Smooth muscle cell (in vitro differentiated cells): Measurements from ENCODE around the gene EFS. TPM values are rescaled to one million over a fixed set of nuclear protein-coding genes. Genes with fewer than 3 reads are reported as not detected.
A peak's percentile ranks its signal among the peaks of the same experiment; 100 is the strongest.
"Not testable (repeated sequence)": the region's sequence is repeated elsewhere in the genome, so short reads cannot be mapped to it uniquely, and the experiment has no call there.

Source experiments
- DNase-seq: peaks from one replicate; lab custom pipeline; 2025; ENCODE audit not compliant: unreplicated experiment; lab: John Stamatoyannopoulos, UW
- H2AFZ ChIP-seq: fragments of 200-600 bp; sonication (generic); 2 replicates; pipeline ENCODE4 v1.6.0; 2016; ENCODE audit warnings: antibody characterized with exemption, low read depth, mild to moderate bottlenecking
- H3F3A ChIP-seq: fragments of 200-600 bp; sonication (generic); 2 replicates; pipeline ENCODE4 v1.6.0; 2017; ENCODE audit warnings: antibody characterized with exemption, low read depth
- H3K27ac ChIP-seq: fragments of 200-600 bp; sonication (generic); 2 replicates; pipeline ENCODE4 v1.5.1; 2016; ENCODE audit warnings: low read depth, mild to moderate bottlenecking
- H3K27me3 ChIP-seq: fragments of 200-600 bp; sonication (generic); 2 replicates; pipeline ENCODE4 v1.6.1; 2016; ENCODE audit warnings: low read depth, mild to moderate bottlenecking
- H3K36me3 ChIP-seq: fragments of 200-600 bp; sonication (generic); 2 replicates; pipeline ENCODE4 v1.5.1; 2016; ENCODE audit warnings: low read depth
- H3K4me1 ChIP-seq: fragments of 200-600 bp; sonication (generic); 2 replicates; pipeline ENCODE4 v1.5.1; 2016; ENCODE audit warnings: low read depth
- H3K4me2 ChIP-seq: fragments of 200-600 bp; sonication (generic); 2 replicates; pipeline ENCODE4 v1.6.0; 2016; ENCODE audit warnings: mild to moderate bottlenecking
- H3K4me3 ChIP-seq: fragments of 200-600 bp; sonication (generic); 2 replicates; pipeline ENCODE4 v1.5.1; 2016; ENCODE audit warnings: mild to moderate bottlenecking
- H3K79me2 ChIP-seq: fragments of 200-600 bp; sonication (generic); 2 replicates; pipeline ENCODE4 v1.6.0; 2016; ENCODE audit warnings: low read depth, mild to moderate bottlenecking
- H3K9ac ChIP-seq: fragments of 200-600 bp; sonication (generic); 2 replicates; pipeline ENCODE4 v1.6.0; 2016; ENCODE audit warnings: low read depth
- H3K9me3 ChIP-seq: fragments of 200-600 bp; sonication (generic); replicated peaks from 2 replicates; pipeline ENCODE4 v1.5.1; 2016; ENCODE audit warnings: low read depth
- H4K20me1 ChIP-seq: fragments of 200-600 bp; sonication (generic); 2 replicates; pipeline ENCODE4 v1.6.0; 2016; ENCODE audit warnings: low read depth
- WGBS: methylation state at CpG from one replicate; pipeline ENCODE4 v1.1.7; 2016; ENCODE audit warnings: low lambda C conversion rate; 5-methylcytosine and 5-hydroxymethylcytosine counted together
- polyA plus RNA-seq: library from polyadenylated mRNA; unstranded; fragments of >200 nt; fragmentation: Nextera tagmentation; extraction: Ambion mirVana; gene quantifications from 2 replicates; pipeline ENCODE4 v1.2.1, GENCODE V29; 2016
- total RNA-seq: library from RNA; depleted of rRNA; stranded (reverse); fragments of >200 nt; gene quantifications from 2 replicates; pipeline ENCODE4 v1.2.3, GENCODE V29; 2014
- TF ChIP-seq, protein P1 (sequence below): fragments of 200-600 bp; sonication (generic); IDR thresholded peaks from 2 replicates; pipeline ENCODE4 v1.5.1; 2017; ENCODE audit warnings: borderline replicate concordance, mild to moderate bottlenecking, antibody characterized with exemption; ENCODE audit not compliant: insufficient read depth, poor library complexity, severe bottlenecking

Gene EFS
- total and polyA plus RNA-seq, 2 experiments from 2014 or later, result 23.9 to 41.3 TPM

DNA sequence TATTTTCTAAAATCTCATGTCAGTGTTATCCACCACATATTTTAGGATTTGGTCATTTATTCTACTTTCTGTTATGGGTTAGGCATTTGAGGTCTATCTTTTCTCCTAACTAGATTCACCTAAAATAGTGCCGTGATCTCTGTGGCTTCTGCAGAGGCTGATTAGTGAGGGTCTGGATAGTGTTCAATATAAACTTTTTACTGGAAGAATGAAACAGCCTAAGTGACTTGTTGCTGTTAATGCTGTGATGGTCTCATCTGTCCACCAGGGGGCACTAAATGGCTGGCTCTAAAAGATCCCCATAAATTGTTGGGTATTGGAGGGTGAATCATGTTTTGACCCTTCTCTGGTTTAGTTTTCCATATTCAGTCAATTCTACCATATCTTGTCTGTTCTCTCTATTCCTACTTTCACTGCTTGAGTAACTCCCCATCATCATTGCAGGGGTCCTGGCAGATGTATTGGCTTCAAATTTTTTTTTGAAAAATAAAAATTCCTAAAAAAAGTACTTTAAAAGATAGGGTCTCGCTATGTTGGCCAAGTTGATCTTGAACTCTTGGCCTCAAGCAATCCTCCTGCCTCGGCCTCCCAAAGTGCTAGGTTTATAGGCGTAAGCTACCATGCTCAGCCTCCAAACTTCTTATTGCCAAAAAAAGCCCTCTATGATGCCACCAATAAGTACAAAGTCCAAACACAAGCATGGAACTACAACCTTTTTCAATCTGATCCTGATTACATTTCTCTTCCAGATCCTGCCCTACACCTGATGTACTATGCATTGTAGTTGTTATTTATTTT is 36.8 kb downstream of the EFS start:
- H3K79me2 ChIP-seq, result peaks cover 9% of the 10 kb centered on the region
- H2AFZ ChIP-seq, result no peak overlapping the region
- no peak overlapping the region for H3K27ac ChIP-seq
- peaks cover 19% of the 10 kb centered on the region for H4K20me1 ChIP-seq
- H3F3A ChIP-seq, result peaks cover 26% of the 10 kb centered on the region
- H3K36me3 ChIP-seq, result no peaks in the 10 kb centered on the region
- 57% methylated on average over 4 of the region's 4 CpGs for WGBS
- H3K9ac ChIP-seq, result no peak overlapping the region
- H3K27me3 ChIP-seq, result no peaks in the 10 kb centered on the region
- DNase-seq, result no peak
- H3K4me3 ChIP-seq, result no peak overlapping the region
- no peak overlapping the region for H3K4me2 ChIP-seq
- TF ChIP-seq, protein P1, sequence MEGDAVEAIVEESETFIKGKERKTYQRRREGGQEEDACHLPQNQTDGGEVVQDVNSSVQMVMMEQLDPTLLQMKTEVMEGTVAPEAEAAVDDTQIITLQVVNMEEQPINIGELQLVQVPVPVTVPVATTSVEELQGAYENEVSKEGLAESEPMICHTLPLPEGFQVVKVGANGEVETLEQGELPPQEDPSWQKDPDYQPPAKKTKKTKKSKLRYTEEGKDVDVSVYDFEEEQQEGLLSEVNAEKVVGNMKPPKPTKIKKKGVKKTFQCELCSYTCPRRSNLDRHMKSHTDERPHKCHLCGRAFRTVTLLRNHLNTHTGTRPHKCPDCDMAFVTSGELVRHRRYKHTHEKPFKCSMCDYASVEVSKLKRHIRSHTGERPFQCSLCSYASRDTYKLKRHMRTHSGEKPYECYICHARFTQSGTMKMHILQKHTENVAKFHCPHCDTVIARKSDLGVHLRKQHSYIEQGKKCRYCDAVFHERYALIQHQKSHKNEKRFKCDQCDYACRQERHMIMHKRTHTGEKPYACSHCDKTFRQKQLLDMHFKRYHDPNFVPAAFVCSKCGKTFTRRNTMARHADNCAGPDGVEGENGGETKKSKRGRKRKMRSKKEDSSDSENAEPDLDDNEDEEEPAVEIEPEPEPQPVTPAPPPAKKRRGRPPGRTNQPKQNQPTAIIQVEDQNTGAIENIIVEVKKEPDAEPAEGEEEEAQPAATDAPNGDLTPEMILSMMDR, result peak; percentile 83
- no peaks in the 10 kb centered on the region for H3K9me3 ChIP-seq
- H3K4me1 ChIP-seq, result peaks cover 6% of the 10 kb centered on the region

DNA sequence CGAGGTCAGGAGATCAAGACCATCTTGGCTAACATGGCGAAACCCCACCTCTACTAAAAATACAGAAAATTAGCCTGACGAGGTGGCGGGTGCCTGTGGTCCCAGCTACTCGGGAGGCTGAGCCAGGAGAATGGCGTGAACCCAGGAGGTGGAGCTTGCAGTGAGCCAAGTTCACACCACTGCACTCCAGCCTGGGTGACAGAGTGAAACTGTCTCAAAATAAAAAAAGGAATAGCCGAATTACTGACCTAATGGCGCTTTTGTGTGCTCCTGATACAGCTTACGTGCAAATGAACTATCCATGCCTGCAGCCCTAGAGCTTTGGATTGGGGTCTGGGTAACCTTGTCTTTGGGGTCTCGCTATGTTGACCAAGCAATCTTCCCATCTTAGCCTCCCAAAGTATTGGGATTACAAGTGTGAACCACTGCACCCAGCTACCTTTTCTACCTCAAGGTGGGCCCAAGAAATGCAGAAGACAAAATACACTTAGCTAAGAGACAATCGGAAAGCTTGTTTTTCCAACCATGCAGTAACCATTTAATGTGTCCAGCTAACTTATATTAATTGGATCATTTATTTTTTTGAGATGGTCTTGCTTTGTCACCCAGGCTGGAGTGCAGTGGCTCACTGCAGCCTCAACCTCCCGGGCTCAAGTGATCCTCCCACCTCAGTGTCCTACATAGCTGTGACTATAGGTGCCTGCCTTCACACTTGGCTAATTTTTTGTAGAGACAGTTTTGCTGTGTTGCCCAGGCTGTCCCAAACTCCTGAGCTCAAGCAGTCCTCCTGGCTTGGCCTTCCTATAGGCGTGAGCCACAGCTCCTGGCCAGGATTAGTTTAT is 38.3 kb downstream of the EFS start:
- Histone ChIP-seq H3K4me3 (no peak overlapping the region), H3K79me2 (peaks cover 23% of the 10 kb centered on the region), H4K20me1 (peaks cover 33% of the 10 kb centered on the region), H3K4me1 (peaks cover 13% of the 10 kb centered on the region), H3K9me3 (no peaks in the 10 kb centered on the region), H2AFZ (no peak overlapping the region), H3K9ac (no peak overlapping the region), H3K36me3 (no peaks in the 10 kb centered on the region), H3K27me3 (no peaks in the 10 kb centered on the region), H3K27ac (no peak overlapping the region), H3F3A (peaks cover 34% of the 10 kb centered on the region), H3K4me2 (no peak overlapping the region)
- 86% methylated on average over 13 of the region's 13 CpGs for whole genome bisulfite sequencing
- DNase-seq, result no peak
- TF ChIP-seq, protein P1, result no peak

DNA sequence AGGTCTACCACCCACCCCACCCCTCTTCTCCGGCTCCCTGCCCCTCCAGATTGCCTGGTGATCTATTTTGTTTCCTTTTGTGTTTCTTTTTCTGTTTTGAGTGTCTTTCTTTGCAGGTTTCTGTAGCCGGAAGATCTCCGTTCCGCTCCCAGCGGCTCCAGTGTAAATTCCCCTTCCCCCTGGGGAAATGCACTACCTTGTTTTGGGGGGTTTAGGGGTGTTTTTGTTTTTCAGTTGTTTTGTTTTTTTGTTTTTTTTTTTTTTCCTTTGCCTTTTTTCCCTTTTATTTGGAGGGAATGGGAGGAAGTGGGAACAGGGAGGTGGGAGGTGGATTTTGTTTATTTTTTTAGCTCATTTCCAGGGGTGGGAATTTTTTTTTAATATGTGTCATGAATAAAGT is 39.2 kb downstream of the EFS start:
- not testable (repeated sequence) for H3K36me3 ChIP-seq, H3K4me3 ChIP-seq, H3K9ac ChIP-seq, DNase-seq, H3K4me2 ChIP-seq, H3K27me3 ChIP-seq, H2AFZ ChIP-seq, H3K9me3 ChIP-seq
- Histone ChIP-seq H4K20me1 (peaks cover 33% of the 10 kb centered on the region), H3K79me2 (peaks cover 25% of the 10 kb centered on the region), H3F3A (peaks cover 34% of the 10 kb centered on the region), H3K27ac (peak overlapping the region; percentile 13), H3K4me1 (peaks cover 13% of the 10 kb centered on the region)
- 95% methylated on average over 5 of the region's 5 CpGs for WGBS

DNA sequence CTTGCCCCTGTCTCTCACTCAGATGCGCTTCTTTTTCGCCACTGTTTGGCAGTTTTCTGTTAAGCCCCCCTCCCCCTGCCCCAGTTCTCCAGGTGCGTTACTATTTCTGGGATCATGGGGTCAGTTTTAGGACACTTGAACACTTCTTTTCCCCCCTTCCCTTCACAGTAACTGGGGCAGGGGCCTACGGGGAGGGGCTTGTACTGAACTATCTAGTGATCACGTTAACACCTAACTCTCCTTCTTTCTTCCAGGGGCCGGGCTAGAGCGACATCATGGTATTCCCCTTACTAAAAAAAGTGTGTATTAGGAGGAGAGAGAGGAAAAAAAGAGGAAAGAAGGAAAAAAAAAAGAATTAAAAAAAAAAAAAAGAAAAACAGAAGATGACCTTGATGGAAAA is 40.0 kb downstream of the EFS start:
- TF ChIP-seq, protein P1, result no peak
- peaks cover 25% of the 10 kb centered on the region for H3K79me2 ChIP-seq
- no peak overlapping the region for H3K4me2 ChIP-seq
- H3K27ac ChIP-seq, result no peak overlapping the region
- H3K4me3 ChIP-seq, result no peak overlapping the region
- no peak overlapping the region for H2AFZ ChIP-seq
- no peaks in the 10 kb centered on the region for H3K27me3 ChIP-seq
- DNase-seq, result no peak
- no peaks in the 10 kb centered on the region for H3K9me3 ChIP-seq
- peaks cover 19% of the 10 kb centered on the region for H3K4me1 ChIP-seq
- H3K36me3 ChIP-seq, result no peaks in the 10 kb centered on the region
- WGBS, result 95% methylated on average over 7 of the region's 7 CpGs
- peaks cover 40% of the 10 kb centered on the region for H3F3A ChIP-seq
- no peak overlapping the region for H3K9ac ChIP-seq
- H4K20me1 ChIP-seq, result peaks cover 33% of the 10 kb centered on the region
